IMR-90 (cell line): Measurements from ENCODE around the gene CLCC1. TPM values are rescaled to one million over a fixed set of nuclear protein-coding genes. Genes with fewer than 3 reads are reported as not detected.

ENCODE experiments used
- ATAC-seq: fragments of 200-7000 bp; cut with Tn5 transposase; 2 replicates; pipeline ENCODE4 v1.9.1; 2020; ENCODE audit warnings: low read depth, mild to moderate bottlenecking, moderate library complexity
- BruUV-seq: library from RNA; stranded (reverse); fragments of 400-500 nt; replicated peaks from 2 replicates; lab custom pipeline; 2021; lab: Mats Ljungman, UMichigan
- CTCF ChIA-PET: fragments of 300-600 bp; formaldehyde crosslinking; extraction: SDS; loops from one replicate; lab custom pipeline; 2021; ENCODE audit warnings: antibody characterized with exemption; lab: Yijun Ruan, JAX
- POLR2A ChIA-PET: fragments of 300-600 bp; sonication (Branson Sonifier 250); formaldehyde crosslinking; loops from one replicate; lab custom pipeline; 2022; ENCODE audit warnings: antibody characterized with exemption; ENCODE audit not compliant: unreplicated experiment; lab: Charles Lee
- DNase-seq: peaks from one replicate; pipeline ENCODE4 v3.0.0; 2013
- H2AFZ ChIP-seq: replicated peaks from 2 replicates; pipeline ENCODE3; 2013; ENCODE audit warnings: low read length, mild to moderate bottlenecking; ENCODE audit not compliant: poor library complexity
- H2AK5ac ChIP-seq: 2 replicates; pipeline ENCODE4 v1.6.1; 2013; ENCODE audit warnings: low read depth, low read length, inconsistent platforms
- H2AK9ac ChIP-seq: replicated peaks from 2 replicates; pipeline ENCODE3; 2013; ENCODE audit warnings: mild to moderate bottlenecking, low read depth, low read length, moderate library complexity; ENCODE audit not compliant: poor library complexity
- H2BK120ac ChIP-seq: 2 replicates; pipeline ENCODE4 v1.6.1; 2013; ENCODE audit warnings: low read depth, low read length, inconsistent platforms
- H2BK15ac ChIP-seq: 3 replicates; pipeline ENCODE4 v1.6.1; 2013; ENCODE audit warnings: low read depth, low read length, inconsistent platforms
- H2BK20ac ChIP-seq: 2 replicates; pipeline ENCODE4 v1.6.1; 2013; ENCODE audit warnings: low read depth, mild to moderate bottlenecking, inconsistent platforms, low read length, moderate library complexity
- H2BK5ac ChIP-seq: 2 replicates; pipeline ENCODE4 v1.6.1; 2013; ENCODE audit warnings: mild to moderate bottlenecking, low read depth, low read length, inconsistent platforms; ENCODE audit not compliant: poor library complexity, severe bottlenecking
- H3K14ac ChIP-seq: replicated peaks from 2 replicates; pipeline ENCODE4 v1.6.1; 2013; ENCODE audit warnings: low read depth, low read length, inconsistent platforms
- H3K18ac ChIP-seq: 2 replicates; pipeline ENCODE4 v1.6.1; 2013; ENCODE audit warnings: low read depth, low read length, control low read depth
- H3K23ac ChIP-seq: 2 replicates; pipeline ENCODE4 v1.6.1; 2013; ENCODE audit warnings: low read depth, low read length, inconsistent platforms
- H3K27ac ChIP-seq: 2 replicates; pipeline ENCODE4 v1.5.1; 2013; ENCODE audit warnings: mild to moderate bottlenecking, control low read depth, low read length; ENCODE audit not compliant: insufficient read depth
- H3K27me3 ChIP-seq: 2 replicates; pipeline ENCODE4 v1.6.1; 2013; ENCODE audit warnings: low read length; ENCODE audit not compliant: control insufficient read depth, insufficient read depth
- H3K36me3 ChIP-seq: 2 replicates; pipeline ENCODE4 v1.6.1; 2013; ENCODE audit warnings: low read length, mixed read lengths; ENCODE audit not compliant: control insufficient read depth, insufficient read depth
- H3K4ac ChIP-seq: 2 replicates; pipeline ENCODE4 v1.6.1; 2013; ENCODE audit warnings: low read depth, low read length, inconsistent platforms
- H3K4me1 ChIP-seq: 2 replicates; pipeline ENCODE4 v1.6.1; 2013; ENCODE audit warnings: low read length, mixed read lengths; ENCODE audit not compliant: control insufficient read depth, insufficient read depth
- H3K4me2 ChIP-seq: 2 replicates; pipeline ENCODE4 v1.6.1; 2013; ENCODE audit warnings: low read depth, mild to moderate bottlenecking, control low read depth, low read length, moderate library complexity
- H3K4me3 ChIP-seq: 2 replicates; pipeline ENCODE4 v1.5.1; 2013; ENCODE audit warnings: low read depth, mild to moderate bottlenecking, control low read depth, low read length, moderate library complexity; ENCODE audit not compliant: insufficient read depth
- H3K56ac ChIP-seq: 2 replicates; pipeline ENCODE4 v1.6.1; 2013; ENCODE audit warnings: low read length, inconsistent platforms; ENCODE audit not compliant: insufficient read depth; ENCODE audit errors: extremely low read depth
- H3K79me1 ChIP-seq, 2 experiments: 2 replicates each; pipeline ENCODE4 v1.6.1; 2013; ENCODE audit warnings: low read length in 2 of 2, inconsistent platforms in 1 of 2, low read depth in 1 of 2
- H3K9ac ChIP-seq: 2 replicates; pipeline ENCODE4 v1.6.1; 2013; ENCODE audit warnings: low read depth, low read length, control low read depth
- H3K9me1 ChIP-seq: 2 replicates; pipeline ENCODE4 v1.6.1; 2013; ENCODE audit warnings: low read length, inconsistent platforms; ENCODE audit not compliant: insufficient read depth
- H3K9me3 ChIP-seq: 2 replicates; pipeline ENCODE4 v1.6.1; 2013; ENCODE audit warnings: low read length; ENCODE audit not compliant: control insufficient read depth, insufficient read depth
- H4K20me1 ChIP-seq: 2 replicates; pipeline ENCODE4 v1.6.1; 2013; ENCODE audit warnings: low read length, inconsistent platforms; ENCODE audit not compliant: insufficient read depth
- H4K5ac ChIP-seq: 2 replicates; pipeline ENCODE4 v1.6.1; 2013; ENCODE audit warnings: mild to moderate bottlenecking, low read depth, low read length, control low read depth
- H4K8ac ChIP-seq, 2 experiments: 2 replicates each; pipeline ENCODE4 v1.6.1; 2013; ENCODE audit warnings: low read depth in 2 of 2, low read length in 2 of 2, control low read depth in 1 of 2, inconsistent platforms in 1 of 2
- H4K91ac ChIP-seq: 2 replicates; pipeline ENCODE4 v1.6.1; 2013; ENCODE audit warnings: low read depth, low read length, inconsistent platforms; ENCODE audit not compliant: insufficient read depth
- BHLHE40 ChIP-seq: fragments of 150-350 bp; IDR thresholded peaks from 2 replicates; pipeline ENCODE4 v1.6.1; 2016; ENCODE audit warnings: mild to moderate bottlenecking, low read depth, low read length
- FOS ChIP-seq: fragments of 150-350 bp; IDR thresholded peaks from 2 replicates; pipeline ENCODE4 v1.6.1; 2016; ENCODE audit warnings: low read depth, low read length
- MAFK ChIP-seq: IDR thresholded peaks from 2 replicates; pipeline ENCODE4 v1.6.1; 2012; ENCODE audit warnings: low read depth, low read length, improper control_type of control experiment
- MAZ ChIP-seq: IDR thresholded peaks from 2 replicates; pipeline ENCODE4 v1.6.1; 2012; ENCODE audit warnings: low read depth, mild to moderate bottlenecking, low read length, improper control_type of control experiment, moderate library complexity, borderline replicate concordance
- MXI1 ChIP-seq: IDR thresholded peaks from 2 replicates; pipeline ENCODE4 v1.6.1; 2012; ENCODE audit warnings: low read depth, mild to moderate bottlenecking, low read length, moderate library complexity, borderline replicate concordance
- NFE2L2 ChIP-seq: fragments of 150-350 bp; IDR thresholded peaks from 2 replicates; pipeline ENCODE4 v1.6.1; 2016; ENCODE audit warnings: low read depth, mild to moderate bottlenecking, low read length
- RAD21 ChIP-seq: IDR thresholded peaks from 2 replicates; pipeline ENCODE4 v1.6.1; 2012; ENCODE audit warnings: low read length, improper control_type of control experiment
- RFX5 ChIP-seq: IDR thresholded peaks from 2 replicates; pipeline ENCODE4 v1.8.0; 2012; ENCODE audit warnings: low read depth, mild to moderate bottlenecking, low read length, moderate library complexity
- SMC3 ChIP-seq: fragments of 150-350 bp; IDR thresholded peaks from 2 replicates; pipeline ENCODE4 v1.6.1; 2016; ENCODE audit warnings: low read depth, mild to moderate bottlenecking, antibody characterized with exemption, low read length, moderate library complexity
- WGBS, 2 experiments: methylation state at CpG; one replicate each; pipeline versions ENCODE4 v1.1.5 to v1.1.7; 2013; ENCODE audit warnings: missing lambda C conversion rate in 2 of 2; ENCODE audit not compliant: insufficient read length in 1 of 2; ENCODE audit errors: extremely low coverage in 2 of 2; 5-methylcytosine and 5-hydroxymethylcytosine counted together
- dilution Hi-C: fragments of 300-500 bp; cut with HindIII; formaldehyde crosslinking; loops from one replicate; pipeline ENCODE4 v1.14.3; 2018; ENCODE audit warnings: low sequenced_read_pairs; ENCODE audit not compliant: unreplicated experiment
- in situ Hi-C: fragments of 300-500 bp; cut with MboI; formaldehyde crosslinking; loops from 3 replicates; pipeline ENCODE4 v1.14.3; 2019; ENCODE audit warnings: low sequenced_read_pairs, inconsistent platforms, mixed read lengths
- intact Hi-C: fragments of 100-400 bp; cut with micrococcal nuclease; formaldehyde crosslinking; loops from 2 replicates; pipeline ENCODE4 v1.10.0; 2022
- polyA plus RNA-seq, 3 experiments: library from polyadenylated mRNA; depleted of rRNA; stranded (reverse); fragments of >200 nt; gene quantifications; 2 replicates each; pipeline ENCODE4 v1.2.3, GENCODE V29; 2012; ENCODE audit warnings: low replicate concordance in 1 of 3
- total RNA-seq: library from RNA; depleted of rRNA; stranded (reverse); fragments of >200 nt; gene quantifications from 2 replicates; pipeline ENCODE4 v1.2.3, GENCODE V29; 2012
- TF ChIP-seq, protein P1 (sequence below): conservative IDR thresholded peaks from 2 replicates; pipeline ENCODE4 v1.5.1; 2012; ENCODE audit warnings: mild to moderate bottlenecking, low read depth, low read length, improper control_type of control experiment
- TF ChIP-seq, protein P2 (sequence below): fragments of 150-350 bp; IDR thresholded peaks from 2 replicates; pipeline ENCODE4 v1.6.1; 2017; ENCODE audit warnings: mild to moderate bottlenecking, antibody characterized with exemption, low read length, low read depth
- TF ChIP-seq, protein P3 (sequence below): fragments of 150-350 bp; IDR thresholded peaks from 2 replicates; pipeline ENCODE4 v1.6.1; 2016; ENCODE audit warnings: low read depth, mild to moderate bottlenecking, low read length, moderate library complexity, borderline replicate concordance

The CLCC1 gene
- total and polyA plus RNA-seq, 2 of the 4 experiments (the other 2 are of a cell fraction) = 19.3 to 29.6 TPM

DNA sequence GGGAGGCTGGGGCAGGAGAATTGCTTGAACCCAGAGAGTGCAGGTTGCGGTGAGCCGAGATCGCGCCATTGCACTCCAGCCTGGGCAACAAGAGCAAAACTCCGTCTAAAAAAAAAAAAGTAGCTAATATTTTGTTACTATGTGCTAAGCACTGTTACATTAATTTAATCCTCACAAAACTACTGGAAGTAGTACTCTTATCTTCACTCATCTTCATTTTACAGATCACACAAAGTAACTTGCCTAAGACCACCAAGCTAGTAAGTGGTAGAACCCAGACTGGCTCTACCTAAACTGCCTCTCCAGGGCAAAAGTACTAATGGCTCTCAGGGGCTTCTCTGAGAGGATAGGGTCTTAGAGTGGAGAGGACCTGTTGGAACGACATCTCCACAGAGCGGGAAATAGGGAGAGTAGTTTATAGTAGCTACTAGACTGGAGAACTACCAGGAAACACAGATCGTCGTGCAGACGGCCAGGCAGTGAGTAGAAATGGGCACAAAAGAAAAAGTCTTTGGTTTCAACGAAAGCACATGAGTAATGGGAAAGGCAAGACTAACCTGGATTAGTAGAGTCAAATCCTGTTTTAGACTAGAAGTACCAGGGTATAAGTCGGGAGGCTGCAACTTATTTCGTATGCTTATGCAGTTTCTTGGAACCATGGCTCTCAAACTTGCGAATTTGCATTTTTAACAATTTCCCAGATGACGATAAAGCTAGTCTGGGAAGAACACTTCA is 1.4 kb downstream of the CLCC1 start (continued):
- TF ChIP-seq, protein P1, sequence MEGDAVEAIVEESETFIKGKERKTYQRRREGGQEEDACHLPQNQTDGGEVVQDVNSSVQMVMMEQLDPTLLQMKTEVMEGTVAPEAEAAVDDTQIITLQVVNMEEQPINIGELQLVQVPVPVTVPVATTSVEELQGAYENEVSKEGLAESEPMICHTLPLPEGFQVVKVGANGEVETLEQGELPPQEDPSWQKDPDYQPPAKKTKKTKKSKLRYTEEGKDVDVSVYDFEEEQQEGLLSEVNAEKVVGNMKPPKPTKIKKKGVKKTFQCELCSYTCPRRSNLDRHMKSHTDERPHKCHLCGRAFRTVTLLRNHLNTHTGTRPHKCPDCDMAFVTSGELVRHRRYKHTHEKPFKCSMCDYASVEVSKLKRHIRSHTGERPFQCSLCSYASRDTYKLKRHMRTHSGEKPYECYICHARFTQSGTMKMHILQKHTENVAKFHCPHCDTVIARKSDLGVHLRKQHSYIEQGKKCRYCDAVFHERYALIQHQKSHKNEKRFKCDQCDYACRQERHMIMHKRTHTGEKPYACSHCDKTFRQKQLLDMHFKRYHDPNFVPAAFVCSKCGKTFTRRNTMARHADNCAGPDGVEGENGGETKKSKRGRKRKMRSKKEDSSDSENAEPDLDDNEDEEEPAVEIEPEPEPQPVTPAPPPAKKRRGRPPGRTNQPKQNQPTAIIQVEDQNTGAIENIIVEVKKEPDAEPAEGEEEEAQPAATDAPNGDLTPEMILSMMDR = no peak

DNA sequence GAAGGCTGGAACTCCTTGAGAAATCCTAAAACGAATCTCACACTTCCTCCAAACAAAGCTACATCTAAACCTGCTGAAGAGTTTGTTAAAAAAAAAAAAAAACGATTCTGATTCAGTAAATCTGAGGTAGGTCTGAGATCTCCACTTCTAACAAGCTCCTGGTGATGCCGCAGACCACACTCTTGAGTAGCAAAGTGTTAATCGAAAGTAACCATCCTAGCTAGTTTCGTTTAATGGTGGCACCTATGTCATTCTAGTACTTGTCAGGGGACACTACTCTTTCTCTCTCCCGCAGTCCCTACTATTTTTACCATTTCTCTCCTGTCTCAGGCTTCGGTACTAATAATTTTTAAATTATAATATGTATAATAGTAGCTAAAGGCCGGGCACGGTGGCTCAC is 2.1 kb downstream of the CLCC1 start:
- Histone ChIP-seq H3K9ac (no peak overlapping the region), H4K91ac (no peak overlapping the region), H3K4ac (no peak overlapping the region), H4K5ac (no peak overlapping the region), H3K4me2 (no peak overlapping the region), H3K4me3 (no peak overlapping the region), H3K27me3 (no peaks in the 10 kb centered on the region), H3K14ac (no peak overlapping the region), H2BK120ac (no peak overlapping the region), H3K9me1 (peaks cover 7% of the 10 kb centered on the region), H3K27ac (no peak overlapping the region), H2BK20ac (no peak overlapping the region), H3K9me3 (no peaks in the 10 kb centered on the region), H3K18ac (no peak overlapping the region), H4K8ac (no peak overlapping the region), H3K56ac (no peak overlapping the region), H3K4me1 (0 out of 2 replicates have a peak, but pooled peaks cover 2% of the 10 kb centered on the region), H2BK15ac (no peak overlapping the region), H3K23ac (no peak overlapping the region; the same call in 1 of the 2 replicates), H3K36me3 (no peaks in the 10 kb centered on the region; the same call in 1 of the 2 replicates), H2AFZ (no peak overlapping the region), H2AK9ac (no peak overlapping the region), H3K79me1 (peaks cover 23 to 47% of the 10 kb centered on the region in 2 experiments), H2AK5ac (no peak overlapping the region), H2BK5ac (no peak overlapping the region), H4K20me1 (peaks cover 6% of the 10 kb centered on the region; the same call in 1 of the 2 replicates)
- POLR2A ChIA-PET = no interaction called here
- no peak for ATAC-seq
- DNase-seq = no peak
- CTCF ChIA-PET = interaction anchor here (0.6 kb wide), 1 partner anchor 63 kb away, joined by 4 read pairs; no protein-coding TSS in a partner anchor
- no peak for TF ChIP-seq NFE2L2
- TF ChIP-seq, protein P2, sequence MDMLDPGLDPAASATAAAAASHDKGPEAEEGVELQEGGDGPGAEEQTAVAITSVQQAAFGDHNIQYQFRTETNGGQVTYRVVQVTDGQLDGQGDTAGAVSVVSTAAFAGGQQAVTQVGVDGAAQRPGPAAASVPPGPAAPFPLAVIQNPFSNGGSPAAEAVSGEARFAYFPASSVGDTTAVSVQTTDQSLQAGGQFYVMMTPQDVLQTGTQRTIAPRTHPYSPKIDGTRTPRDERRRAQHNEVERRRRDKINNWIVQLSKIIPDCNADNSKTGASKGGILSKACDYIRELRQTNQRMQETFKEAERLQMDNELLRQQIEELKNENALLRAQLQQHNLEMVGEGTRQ = no peak
- TF ChIP-seq BHLHE40 = no peak
- no peak for TF ChIP-seq RFX5
- TF ChIP-seq, protein P3, sequence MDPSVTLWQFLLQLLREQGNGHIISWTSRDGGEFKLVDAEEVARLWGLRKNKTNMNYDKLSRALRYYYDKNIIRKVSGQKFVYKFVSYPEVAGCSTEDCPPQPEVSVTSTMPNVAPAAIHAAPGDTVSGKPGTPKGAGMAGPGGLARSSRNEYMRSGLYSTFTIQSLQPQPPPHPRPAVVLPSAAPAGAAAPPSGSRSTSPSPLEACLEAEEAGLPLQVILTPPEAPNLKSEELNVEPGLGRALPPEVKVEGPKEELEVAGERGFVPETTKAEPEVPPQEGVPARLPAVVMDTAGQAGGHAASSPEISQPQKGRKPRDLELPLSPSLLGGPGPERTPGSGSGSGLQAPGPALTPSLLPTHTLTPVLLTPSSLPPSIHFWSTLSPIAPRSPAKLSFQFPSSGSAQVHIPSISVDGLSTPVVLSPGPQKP = no peak
- TF ChIP-seq SMC3 = no peak
- TF ChIP-seq FOS = no peak
- no peak for TF ChIP-seq RAD21
- TF ChIP-seq MAFK = no peak
- TF ChIP-seq MAZ = no peak
- TF ChIP-seq MXI1 = no peak
- intact Hi-C loops (loop anchor here (5.0 kb wide), 1 partner anchor 151 kb away; the partner anchor contains the start of gene ELAPOR1), dilution Hi-C loops (no loop called here), in situ Hi-C loops (no loop called here)
- BruUV-seq = no TSS peak
- WGBS, 2 experiments = no CpG with 5 or more reads among the region's 9 CpGs
